T-helper 1 cell treated with Interleukin-12 subunit alpha and Interleukin-12 subunit beta and Interleukin-4 antibody, amounts not matched to agents 30 ng/mL and 1 ng/mL, for 36 hours (primary cell): ENCODE results near the gene KCNQ5. TPM values are rescaled to one million over a fixed set of nuclear protein-coding genes. Genes with fewer than 3 reads are reported as not detected.

Experiments
- intact Hi-C: fragments of 100-400 bp; cut with micrococcal nuclease; formaldehyde crosslinking; loops from one replicate; pipeline ENCODE4 v1.15.1; 2024
- total RNA-seq: library from RNA; stranded (reverse); gene quantifications from 2 replicates; pipeline ENCODE4 v1.2.3, GENCODE V29; 2022

KCNQ5 gene
- total RNA-seq, 1 donor from 2014 or later = 4.1 TPM

DNA sequence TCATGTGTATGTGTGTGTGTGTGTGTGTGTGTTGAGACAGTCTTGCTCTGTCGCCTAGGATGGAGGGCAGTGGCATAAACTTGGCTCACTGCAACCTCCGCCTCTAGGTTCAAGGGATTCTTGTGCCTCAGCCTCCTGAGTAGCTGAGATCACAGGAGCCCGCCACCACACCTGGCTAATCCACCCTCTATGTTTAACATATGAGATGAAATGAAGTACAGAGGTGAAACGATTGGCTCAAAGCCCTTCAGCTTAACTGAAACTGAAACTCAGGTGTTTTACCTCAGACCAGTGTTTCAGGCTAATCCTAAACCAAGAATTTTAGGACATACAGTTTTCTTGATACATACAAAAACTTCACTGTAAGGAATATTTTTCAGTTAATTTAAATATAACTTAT, 167.3 kb downstream of the KCNQ5 start:
- intact Hi-C loops = no loop called here

DNA sequence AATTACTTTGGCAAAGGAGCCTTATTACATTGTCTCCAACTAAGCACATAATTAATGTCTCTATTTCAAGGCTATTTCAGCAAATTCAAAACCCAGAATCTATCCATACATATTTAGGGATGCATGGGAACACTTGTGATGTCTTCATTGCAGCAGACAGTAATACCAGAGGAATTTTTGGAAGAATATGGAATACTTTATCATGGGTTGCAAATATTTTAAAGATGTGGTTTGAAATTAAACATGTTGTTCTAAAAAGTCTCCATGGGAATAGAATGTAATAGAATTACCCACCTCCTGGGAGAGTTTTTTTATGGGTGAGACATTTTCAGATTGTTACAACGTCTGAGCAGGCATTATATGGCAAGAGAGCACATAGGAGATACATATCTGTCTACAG, 170.8 kb downstream of the KCNQ5 start:
- intact Hi-C loops = no loop called here

DNA sequence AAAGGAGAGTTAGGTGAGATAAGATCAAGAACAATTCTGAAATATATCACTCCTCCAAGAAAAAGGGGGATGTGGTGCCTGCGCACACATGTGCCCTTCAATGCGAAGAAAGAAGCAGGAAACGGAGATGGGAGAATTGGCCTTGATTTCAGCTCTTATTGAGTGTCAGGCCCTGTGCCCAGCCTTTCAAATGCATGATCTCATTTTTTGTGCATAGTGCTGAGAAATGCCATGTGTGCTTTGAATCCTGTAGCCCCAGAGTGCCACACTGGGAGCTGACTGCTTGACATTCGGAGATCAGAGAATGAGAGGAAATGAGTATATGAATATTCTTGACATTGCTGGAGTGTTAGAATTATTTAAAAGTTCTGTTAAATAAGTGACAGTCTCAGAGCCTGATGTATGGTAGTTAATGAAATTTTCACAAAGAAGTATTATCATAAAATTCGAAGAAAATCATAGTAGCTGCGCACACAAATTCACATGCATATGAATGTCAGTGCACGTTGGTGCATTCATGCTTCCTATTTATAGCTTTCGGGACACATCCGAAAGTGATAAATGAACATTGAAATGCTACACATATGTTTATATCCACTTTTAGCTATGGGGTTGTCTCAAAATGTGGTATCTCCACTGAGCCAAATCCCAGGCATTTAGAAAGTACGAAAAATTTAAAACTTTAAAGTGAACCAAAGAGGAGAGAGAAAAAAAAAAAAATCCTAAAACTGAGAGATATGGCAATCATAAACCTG, 172.0 kb downstream of the KCNQ5 start:
- intact Hi-C loops = no loop called here

DNA sequence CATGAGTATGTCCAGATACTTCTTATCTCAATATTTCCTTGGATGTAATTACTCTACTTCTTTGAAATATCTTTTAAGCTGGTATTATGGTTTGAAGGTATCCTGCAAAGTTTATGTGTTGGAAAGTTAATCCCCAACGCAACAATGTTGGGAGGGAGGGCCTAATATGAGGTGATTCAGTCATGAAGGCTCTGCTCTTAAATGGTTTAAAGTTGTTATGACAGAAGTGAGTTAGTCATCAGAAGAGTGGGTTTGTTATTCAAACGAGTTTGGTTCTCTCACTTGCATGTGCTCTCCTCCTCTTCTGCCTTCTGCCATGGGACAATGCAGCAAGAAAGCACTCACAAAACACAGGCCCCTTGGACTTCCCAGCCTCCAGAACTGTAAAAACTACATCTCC, 176.3 kb downstream of the KCNQ5 start:
- intact Hi-C loops = no loop called here

DNA sequence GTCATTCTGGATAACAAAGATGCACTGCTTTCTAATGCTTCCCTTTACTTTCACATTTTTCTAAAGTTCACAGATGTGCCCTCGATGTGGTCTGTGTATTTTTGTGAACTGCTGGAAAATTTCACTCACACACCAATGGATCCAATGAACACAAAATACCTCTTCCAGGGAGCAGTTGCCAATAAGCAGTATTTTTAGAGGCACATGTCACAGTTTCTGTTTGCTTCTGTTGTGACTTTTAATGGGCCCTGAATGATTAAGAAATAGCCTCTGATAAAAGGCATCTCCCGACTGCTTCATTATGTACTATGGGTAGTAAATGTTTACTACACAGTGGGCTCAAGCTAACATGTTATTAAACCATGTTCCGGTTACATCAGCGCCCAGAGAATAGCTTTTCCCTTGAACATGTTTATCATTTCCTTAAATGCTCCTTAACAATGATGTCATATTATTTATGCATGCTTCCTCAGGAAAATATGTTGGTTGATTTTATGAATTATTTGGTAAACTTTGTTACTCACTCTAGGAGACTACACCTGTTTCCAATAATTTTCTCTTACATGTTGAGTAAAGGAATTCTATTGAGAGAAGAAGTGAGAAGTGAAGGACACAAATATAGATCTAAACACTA, 188.0 kb downstream of the KCNQ5 start:
- intact Hi-C loops = no loop called here

DNA sequence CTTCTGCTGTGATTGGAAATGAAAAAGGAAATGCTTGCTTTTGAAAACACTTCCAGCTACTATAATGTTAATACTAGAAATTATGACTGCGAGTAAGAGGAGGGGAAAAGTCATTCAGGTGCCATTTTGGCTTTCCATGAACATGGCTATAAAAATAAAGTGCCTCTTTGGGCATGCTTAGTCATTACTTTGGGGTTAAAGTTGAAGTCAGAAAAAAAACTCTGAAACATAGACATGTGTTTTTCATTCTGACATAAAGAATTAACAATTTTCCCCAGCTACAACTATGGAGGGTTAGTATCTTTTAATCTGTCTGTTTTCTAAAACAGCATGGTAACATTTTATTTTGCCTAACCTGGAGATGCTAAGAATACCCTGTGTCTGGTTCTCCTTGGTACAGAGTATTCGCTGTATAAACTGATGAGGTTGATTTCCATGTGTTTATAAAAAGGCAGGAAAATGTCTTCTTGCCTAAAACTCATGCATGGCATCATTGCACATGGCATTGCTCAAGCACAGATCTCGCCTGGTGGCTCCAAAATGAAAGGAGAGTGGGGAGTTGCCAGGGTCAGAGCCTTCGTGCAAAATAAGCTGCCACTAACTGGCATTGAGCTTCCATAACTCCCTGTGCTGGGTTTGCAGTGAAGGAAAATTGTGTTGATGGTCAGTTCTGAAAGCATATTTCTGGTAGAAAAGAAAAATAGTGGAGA, 188.9 kb downstream of the KCNQ5 start:
- intact Hi-C loops = no loop called here

DNA sequence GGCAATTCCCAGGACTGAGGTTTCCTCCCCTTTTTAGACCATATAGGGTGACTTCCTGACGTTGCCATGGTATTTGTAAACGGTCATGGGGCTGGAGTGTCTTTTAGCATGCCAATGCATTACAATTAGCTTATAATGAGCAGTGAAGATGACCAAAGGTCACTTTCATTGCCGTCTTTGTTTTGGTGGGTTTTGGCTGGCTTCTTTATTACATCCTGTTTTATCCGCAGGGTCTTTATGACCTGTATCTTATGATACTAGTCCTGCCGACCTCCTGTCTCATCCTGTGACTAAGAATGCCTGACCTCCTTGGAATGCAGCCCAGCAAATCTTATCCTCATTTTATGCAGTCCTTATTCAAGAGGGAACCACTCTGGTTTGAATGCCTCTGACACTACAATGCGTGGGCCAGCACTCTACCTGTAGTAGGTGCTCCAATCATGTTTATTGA, 190.1 kb downstream of the KCNQ5 start:
- intact Hi-C loops = no loop called here

DNA sequence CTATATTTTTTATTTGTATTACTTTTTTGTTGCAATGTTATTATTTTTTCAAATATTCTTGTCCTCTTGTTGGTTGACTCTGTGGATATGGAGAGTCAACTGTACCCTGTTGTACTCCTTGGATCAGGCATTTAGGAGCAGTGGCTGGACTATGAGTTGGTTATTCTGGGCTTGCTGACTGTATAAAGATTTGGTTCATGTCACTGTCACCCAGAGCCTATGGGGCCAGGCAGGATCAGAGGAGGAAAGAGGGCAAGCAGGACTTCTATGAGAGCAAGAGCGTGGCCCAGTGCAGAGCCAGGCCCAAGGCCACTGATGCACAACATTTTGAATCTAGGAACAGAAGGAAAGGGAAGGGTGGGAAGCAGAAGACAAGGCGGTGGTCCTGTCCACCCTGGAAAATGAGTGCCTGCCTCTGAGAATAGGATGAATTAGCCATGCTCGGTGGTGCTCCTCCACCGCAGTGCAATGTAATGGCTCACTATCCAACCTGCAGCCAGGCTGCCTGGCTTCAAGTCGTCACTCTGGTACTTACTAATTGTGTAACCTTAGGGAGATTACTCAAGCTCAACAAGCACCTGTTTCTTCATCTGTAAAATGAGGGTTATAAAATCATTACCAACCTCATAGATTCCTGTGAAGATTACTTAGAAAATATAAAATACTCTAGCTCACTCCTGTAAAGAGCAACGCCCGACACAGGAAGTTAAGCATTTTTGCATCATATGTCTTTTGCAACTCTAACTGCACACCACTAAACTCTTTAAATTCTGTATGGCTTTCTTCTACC, 192.1 kb downstream of the KCNQ5 start:
- intact Hi-C loops = no loop called here

DNA sequence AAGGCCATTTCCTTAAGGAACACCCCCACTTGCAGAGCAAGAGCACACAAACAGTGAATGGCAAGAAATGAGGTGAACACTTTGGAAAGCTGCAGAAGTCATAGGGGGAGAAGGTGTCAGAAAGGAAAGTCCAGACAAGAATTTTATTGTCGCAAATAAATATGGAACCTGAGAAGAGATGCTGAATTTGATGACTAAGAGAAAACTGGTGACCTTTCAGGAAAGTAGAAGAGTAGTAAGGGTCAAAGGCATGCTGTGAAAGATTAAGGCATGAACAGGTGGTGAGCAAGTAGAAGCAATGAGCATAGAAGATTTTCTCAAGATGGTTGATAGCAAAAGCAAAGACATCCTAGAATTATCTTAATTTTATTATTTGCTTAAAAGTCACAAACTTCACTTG, 194.2 kb downstream of the KCNQ5 start:
- intact Hi-C loops = no loop called here

DNA sequence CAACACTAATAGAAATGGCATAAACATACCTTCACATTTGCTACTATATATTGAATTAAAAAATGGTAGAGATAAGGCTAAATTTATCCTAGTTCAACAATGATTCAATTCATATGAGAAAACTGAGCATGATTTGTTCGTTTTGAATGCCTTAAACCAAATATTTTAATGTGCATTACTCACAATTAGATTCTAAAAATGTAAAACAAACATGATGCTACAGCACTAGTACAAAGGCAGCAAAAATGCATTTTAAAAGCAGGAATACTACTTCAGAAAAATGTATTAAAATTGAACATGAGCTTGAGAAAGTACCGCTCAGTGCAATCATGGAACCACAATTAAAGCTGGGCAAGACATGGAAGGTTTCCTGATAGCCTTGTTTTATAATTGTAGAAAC, 195.3 kb downstream of the KCNQ5 start:
- intact Hi-C loops = no loop called here

DNA sequence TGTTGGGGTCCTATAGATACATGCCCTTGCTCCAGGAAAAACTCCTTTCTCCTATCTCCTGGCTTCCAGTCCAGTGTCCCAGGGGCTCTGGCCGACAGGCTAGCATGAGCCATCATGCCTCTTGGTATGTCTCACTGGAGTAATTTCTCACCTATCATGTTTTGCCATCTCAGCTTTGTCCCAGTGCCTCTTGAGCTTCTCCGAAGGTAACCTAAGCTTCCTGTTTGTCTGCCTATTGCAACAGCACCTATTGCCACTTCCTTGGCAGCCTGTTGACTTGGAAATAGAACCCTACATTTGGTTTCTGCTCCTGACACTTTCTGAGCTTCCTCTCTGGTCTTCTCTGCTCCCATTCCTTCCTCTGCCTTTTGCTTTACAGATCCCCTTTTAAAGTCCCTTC, 197.7 kb downstream of the KCNQ5 start:
- intact Hi-C loops = no loop called here

DNA sequence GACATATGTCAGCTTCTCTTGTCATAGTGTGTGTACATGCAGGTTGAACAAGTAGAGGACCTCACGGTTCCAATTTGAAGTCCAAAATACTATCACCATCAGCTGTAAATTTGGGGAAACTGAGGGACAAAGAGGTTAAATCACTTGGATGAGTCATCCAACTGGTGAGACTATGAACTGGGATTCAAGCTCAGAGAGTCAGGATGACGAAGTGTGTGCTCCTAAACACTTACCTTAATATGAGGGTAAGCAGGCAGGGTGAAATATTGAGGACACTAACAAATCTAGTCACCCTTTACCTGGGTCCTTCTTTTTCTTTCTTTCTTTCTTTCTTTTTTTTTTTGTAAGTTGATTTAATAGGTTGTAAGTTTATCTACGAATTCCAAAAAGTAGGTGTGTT, 198.3 kb downstream of the KCNQ5 start:
- intact Hi-C loops = no loop called here

DNA sequence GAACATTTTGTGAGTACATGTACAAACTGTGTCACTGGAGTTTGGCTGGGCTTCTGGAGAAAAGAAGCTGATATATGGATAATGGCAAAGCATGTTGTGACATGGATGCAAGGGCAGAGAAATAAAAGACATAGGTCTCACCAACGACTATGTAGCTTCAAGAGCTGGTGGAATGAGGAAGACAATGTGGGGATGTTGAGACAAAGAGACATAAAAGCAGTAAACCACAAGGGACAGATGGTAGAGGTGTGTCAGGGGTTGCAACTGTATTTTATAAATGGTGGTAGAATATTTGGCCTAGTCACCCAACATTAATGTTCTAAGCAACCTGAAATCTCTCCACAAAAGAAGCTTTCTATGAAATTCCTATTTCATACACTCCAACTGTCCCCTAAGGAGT, 199.0 kb downstream of the KCNQ5 start:
- intact Hi-C loops = no loop called here

DNA sequence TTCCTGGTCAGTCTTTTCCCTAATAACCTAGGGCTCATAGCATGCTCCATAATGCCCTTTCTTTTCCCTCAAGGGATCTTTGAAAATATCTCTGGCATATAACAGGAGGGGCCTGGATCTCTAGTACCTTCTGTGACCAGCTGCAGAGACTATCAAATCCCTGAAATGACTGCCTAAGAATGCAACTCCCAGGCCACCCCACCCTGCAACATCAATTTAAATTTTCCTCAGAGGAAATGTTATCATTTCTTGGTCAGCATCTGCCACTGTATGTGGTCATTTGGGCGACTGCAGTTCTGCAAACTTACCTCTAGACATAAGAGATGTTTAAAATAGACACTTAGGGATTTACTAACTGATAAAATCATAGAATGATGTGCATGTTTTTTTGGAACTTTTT, 200.2 kb downstream of the KCNQ5 start:
- intact Hi-C loops = no loop called here

DNA sequence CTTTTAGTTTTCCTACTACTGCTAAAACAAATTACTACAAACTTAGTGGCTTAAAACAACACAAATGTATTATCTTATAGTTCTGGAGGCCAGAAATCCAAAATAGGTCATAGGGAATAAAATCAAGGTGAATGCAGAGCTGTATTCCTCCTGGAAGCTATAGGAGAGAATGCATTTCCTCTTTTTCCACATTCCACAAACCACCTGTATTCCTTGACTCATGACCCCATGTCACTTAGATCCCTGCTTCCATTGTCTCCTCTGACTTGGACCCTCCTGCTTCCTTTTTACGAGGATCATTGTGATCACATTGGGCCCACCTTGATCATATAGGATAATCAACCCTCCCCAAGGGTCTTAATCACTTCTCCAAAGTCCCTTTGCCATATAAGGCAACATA, 200.8 kb downstream of the KCNQ5 start:
- intact Hi-C loops = no loop called here

DNA sequence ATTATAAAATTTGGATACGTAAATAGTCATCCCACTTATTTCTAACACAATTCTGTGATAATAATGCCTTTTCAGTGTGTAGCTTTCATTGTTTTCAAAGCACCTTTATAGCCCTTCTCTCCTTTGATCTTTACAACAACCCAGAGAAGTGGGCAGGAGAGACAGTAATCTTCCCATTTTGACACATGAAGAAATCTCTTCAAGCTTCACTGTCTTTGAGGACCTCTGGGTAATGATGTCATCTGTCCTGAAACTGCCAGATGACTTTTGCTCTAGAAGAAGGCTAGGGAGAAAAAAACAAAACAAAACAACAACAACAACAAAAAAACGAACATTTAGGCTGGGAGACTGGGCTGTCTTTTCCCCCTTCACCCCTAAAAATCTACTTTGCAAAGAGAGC, 203.0 kb downstream of the KCNQ5 start:
- intact Hi-C loops = no loop called here

DNA sequence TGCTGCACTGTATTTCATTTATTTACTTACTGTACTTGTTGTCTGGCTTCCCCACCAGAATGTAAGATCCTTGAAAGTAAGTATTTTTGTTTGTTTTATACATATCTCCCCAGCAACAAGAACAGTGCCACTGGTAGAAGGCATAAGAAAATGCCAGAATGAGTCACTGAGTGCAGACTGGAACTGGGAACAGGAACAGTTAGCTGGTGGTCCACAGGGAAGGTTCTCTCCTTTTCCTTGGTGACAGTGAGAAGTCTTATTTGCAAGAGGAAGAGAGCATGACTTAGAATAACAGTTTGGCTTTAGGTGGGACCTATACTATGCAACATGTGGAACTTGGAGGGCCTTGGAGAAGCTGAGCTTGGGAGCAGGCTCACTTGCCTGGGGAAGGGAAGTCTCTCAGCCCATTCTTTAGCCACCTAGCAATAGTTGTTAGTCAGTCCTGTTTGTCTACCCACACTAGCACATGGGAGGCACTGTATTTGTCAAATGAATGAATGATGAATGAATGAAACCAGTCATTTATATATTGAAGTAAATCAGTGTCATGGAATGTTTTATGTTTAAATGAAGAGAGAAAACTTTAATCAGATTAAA, 203.5 kb downstream of the KCNQ5 start:
- intact Hi-C loops = no loop called here

DNA sequence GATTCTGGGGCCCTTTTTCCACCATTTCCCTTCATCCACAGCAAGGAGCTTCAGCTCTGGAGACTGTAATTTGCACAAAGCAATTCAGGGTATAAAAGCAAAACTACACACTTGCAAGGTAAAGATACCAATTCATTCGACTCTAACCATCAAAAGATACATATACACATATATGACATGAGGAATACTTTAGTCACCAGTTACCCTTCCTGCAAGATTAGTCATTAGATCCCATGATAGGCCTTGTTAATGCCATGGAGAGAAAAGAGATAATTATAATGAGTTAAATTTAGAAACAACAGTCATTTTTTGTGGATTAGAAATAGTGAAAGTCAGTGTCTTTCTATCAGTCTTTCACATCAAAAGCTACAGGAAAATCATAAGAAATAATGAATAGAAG, 204.2 kb downstream of the KCNQ5 start:
- intact Hi-C loops = no loop called here

DNA sequence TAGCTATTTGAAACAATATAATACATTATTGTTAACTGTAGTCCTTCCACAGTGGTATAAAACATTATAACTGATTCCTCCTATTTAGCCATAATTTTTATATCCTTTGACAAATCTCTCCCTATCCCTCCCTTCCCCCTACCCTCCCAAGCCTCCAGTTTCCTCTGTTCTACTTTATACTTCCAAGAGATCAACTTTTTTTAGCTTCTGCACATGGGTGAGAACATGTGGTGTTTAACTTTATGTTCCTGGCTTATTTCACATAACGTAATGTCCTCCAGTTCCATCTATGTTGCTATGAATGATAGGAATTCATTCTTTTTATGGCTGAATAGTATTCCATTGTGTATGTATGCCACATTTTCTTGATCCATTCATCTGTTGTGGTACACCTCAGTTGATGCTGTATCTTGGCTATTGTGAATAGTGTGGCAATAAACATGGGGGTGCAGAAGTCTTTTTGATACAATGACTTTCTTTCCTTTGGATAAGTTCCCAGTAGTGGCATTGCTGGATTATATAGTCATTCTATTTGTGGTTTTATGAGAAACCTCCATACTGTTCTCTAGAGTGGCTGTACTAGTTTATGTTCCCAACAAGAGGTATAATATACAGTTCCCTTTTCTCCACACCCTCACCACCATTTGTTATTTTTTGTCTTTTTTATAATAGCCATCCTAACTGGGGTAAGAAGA, 205.0 kb downstream of the KCNQ5 start:
- intact Hi-C loops = no loop called here

DNA sequence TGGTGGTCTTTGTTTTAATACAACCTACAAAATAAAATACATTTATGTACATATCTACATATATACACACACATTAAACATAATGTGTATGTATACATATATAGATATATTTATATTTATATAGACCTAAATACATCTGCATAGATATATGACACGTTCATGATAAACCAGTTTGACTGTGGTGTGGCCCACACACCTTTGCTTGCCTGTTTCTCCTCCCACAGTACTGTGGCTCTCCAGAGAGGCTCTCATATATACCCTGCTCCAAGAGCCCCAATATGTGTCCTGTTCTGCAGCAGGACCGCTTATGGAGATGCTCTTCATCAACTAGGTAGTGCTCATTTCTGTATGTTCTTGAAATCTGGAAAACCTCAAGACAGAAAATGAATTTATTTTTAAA, 207.0 kb downstream of the KCNQ5 start:
- intact Hi-C loops = no loop called here

DNA sequence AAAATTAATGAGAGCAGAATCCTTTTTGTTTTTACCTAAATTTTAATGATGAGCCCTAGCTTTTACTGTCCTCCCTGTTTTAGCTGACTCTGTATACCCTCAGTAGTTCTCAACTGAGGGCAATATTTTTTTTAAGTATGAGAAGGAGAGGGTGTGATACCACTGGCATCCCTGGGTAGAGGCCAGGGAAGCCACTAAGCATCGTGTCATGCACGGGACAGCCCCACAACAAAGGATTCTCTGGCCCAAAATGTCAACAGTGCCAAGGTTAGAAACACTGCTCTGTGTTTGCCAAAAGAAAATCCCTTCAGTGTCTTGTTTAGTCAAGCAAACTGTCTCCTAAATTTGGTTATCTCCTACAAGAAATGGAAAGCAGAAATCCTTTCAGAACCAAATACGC, 210.4 kb downstream of the KCNQ5 start:
- intact Hi-C loops = no loop called here
